Neural cell (in vitro differentiated cells): ENCODE measurements around the gene ABCA4. TPM values are rescaled to one million over a fixed set of nuclear protein-coding genes. Genes with fewer than 3 reads are reported as not detected.

Experiments
- H2AFZ ChIP-seq: fragments of 200-600, 300-800 bp; sonication (generic), shearing (Covaris generic); 2 replicates; pipeline ENCODE4 v1.6.0; 2014; ENCODE audit warnings: low read depth, mild to moderate bottlenecking, antibody characterized with exemption, low read length, moderate library complexity
- H3F3A ChIP-seq: fragments of 200-600 bp; shearing (Covaris generic); 2 replicates; pipeline ENCODE4 v1.6.1; 2016; ENCODE audit warnings: mild to moderate bottlenecking, moderate library complexity, mixed read lengths, antibody characterized with exemption, low read length; ENCODE audit not compliant: insufficient read depth, poor library complexity, severe bottlenecking
- H3K27ac ChIP-seq: fragments of 200-600, 300-800 bp; sonication (generic), shearing (Covaris generic); 2 replicates; pipeline ENCODE4 v1.5.1; 2014; ENCODE audit warnings: mild to moderate bottlenecking, low read length, moderate library complexity
- H3K27me3 ChIP-seq: fragments of 300-800, 200-600 bp; sonication (generic), shearing (Covaris generic); 2 replicates; pipeline ENCODE4 v1.6.0; 2014; ENCODE audit warnings: mild to moderate bottlenecking, low read depth, low read length, moderate library complexity; ENCODE audit not compliant: insufficient read depth
- H3K36me3 ChIP-seq: fragments of 300-800, 200-600 bp; sonication (generic), shearing (Covaris generic); 2 replicates; pipeline ENCODE4 v1.5.1; 2014; ENCODE audit warnings: mild to moderate bottlenecking, antibody characterized with exemption, low read length, moderate library complexity; ENCODE audit not compliant: insufficient read depth
- H3K4me2 ChIP-seq: fragments of 300-800, 200-600 bp; sonication (generic), shearing (Covaris generic); 2 replicates; pipeline ENCODE4 v1.6.0; 2014; ENCODE audit warnings: mild to moderate bottlenecking, low read length
- H3K4me3 ChIP-seq: fragments of 300-800, 200-600 bp; sonication (generic), shearing (Covaris generic); 2 replicates; pipeline ENCODE4 v1.5.1; 2014; ENCODE audit warnings: mild to moderate bottlenecking, low read length, moderate library complexity
- H3K79me2 ChIP-seq: fragments of 200-600 bp; shearing (Covaris generic); replicated peaks from 2 replicates; pipeline ENCODE4 v1.6.0; 2014; ENCODE audit warnings: mild to moderate bottlenecking, low read length, moderate library complexity; ENCODE audit not compliant: insufficient read depth
- H3K9ac ChIP-seq: fragments of 300-800, 200-600 bp; sonication (generic), shearing (Covaris generic); 2 replicates; pipeline ENCODE4 v1.6.1; 2016; ENCODE audit warnings: mild to moderate bottlenecking, low read length, mixed read lengths
- H3K9me2 ChIP-seq: fragments of 200-600 bp; shearing (Covaris generic); 2 replicates; pipeline ENCODE4 v1.6.1; 2016; ENCODE audit warnings: mild to moderate bottlenecking, low read length, mixed read lengths; ENCODE audit not compliant: insufficient read depth
- H3K9me3 ChIP-seq: fragments of 200-600, 300-800 bp; sonication (generic), shearing (Covaris generic); 2 replicates; pipeline ENCODE4 v1.6.1; 2016; ENCODE audit warnings: mild to moderate bottlenecking, mixed run types, low read length, moderate library complexity, mixed read lengths
- H4K20me1 ChIP-seq: fragments of 200-600 bp; shearing (Covaris generic); 2 replicates; pipeline ENCODE4 v1.6.1; 2016; ENCODE audit warnings: mild to moderate bottlenecking, mixed run types; ENCODE audit not compliant: insufficient read depth
- CTCF ChIP-seq: fragments of 450-650 bp; IDR thresholded peaks from 2 replicates; pipeline ENCODE4 v1.5.1; 2014; ENCODE audit warnings: antibody characterized with exemption, mild to moderate bottlenecking, moderate library complexity; ENCODE audit not compliant: poor library complexity, severe bottlenecking
- EP300 ChIP-seq: fragments of 450-650 bp; conservative IDR thresholded peaks from 2 replicates; pipeline ENCODE4 v1.6.1; 2014; ENCODE audit warnings: antibody characterized with exemption, mild to moderate bottlenecking, moderate library complexity; ENCODE audit not compliant: poor library complexity, severe bottlenecking
- EZH2 ChIP-seq: fragments of 200-600, 300-800 bp; shearing (Covaris generic), sonication (generic); IDR thresholded peaks from 2 replicates; pipeline ENCODE4 v1.6.1; 2014; ENCODE audit warnings: antibody characterized with exemption, low read length, borderline replicate concordance, mild to moderate bottlenecking; ENCODE audit not compliant: insufficient read depth, poor library complexity, severe bottlenecking
- MXI1 ChIP-seq: fragments of 450-650 bp; conservative IDR thresholded peaks from 2 replicates; pipeline ENCODE4 v1.6.1; 2014; ENCODE audit warnings: antibody characterized with exemption, mild to moderate bottlenecking; ENCODE audit not compliant: poor library complexity, severe bottlenecking
- POLR2AphosphoS5 ChIP-seq: IDR thresholded peaks from 2 replicates; pipeline ENCODE4 v1.6.1; 2012
- RAD21 ChIP-seq: fragments of 450-650 bp; conservative IDR thresholded peaks from 2 replicates; pipeline ENCODE4 v1.6.1; 2014; ENCODE audit warnings: antibody characterized with exemption, mild to moderate bottlenecking, moderate library complexity
- REST ChIP-seq: IDR thresholded peaks from 2 replicates; pipeline ENCODE4 v1.6.1; 2012; ENCODE audit warnings: borderline replicate concordance
- SMC3 ChIP-seq: fragments of 450-650 bp; conservative IDR thresholded peaks from 2 replicates; pipeline ENCODE4 v1.6.1; 2014; ENCODE audit warnings: antibody characterized with exemption, mild to moderate bottlenecking, moderate library complexity; ENCODE audit not compliant: poor library complexity
- TAF1 ChIP-seq: IDR thresholded peaks from 2 replicates; pipeline ENCODE4 v1.6.1; 2012; ENCODE audit warnings: low read depth
- polyA plus RNA-seq: library from polyadenylated mRNA; depleted of rRNA; stranded (reverse); fragments of >200 nt; gene quantifications from 2 replicates; pipeline ENCODE4 v1.2.3, GENCODE V29; 2014

Gene ABCA4
- polyA plus RNA-seq, 1 donor from 2014 or later = not detected

- Histone ChIP-seq H3K9ac (no peak overlapping the region), H2AFZ (no peak overlapping the region), H3K36me3 (no peaks in the 10 kb centered on the region), H3K4me3 (no peak overlapping the region), H3F3A (no peaks in the 10 kb centered on the region), H4K20me1 (no peaks in the 10 kb centered on the region), H3K9me2 (no peaks in the 10 kb centered on the region), H3K9me3 (no peaks in the 10 kb centered on the region), H3K27ac (no peak overlapping the region), H3K4me2 (no peak overlapping the region), H3K79me2 (no peaks in the 10 kb centered on the region), H3K27me3 (no peaks in the 10 kb centered on the region)
- TF ChIP-seq RAD21 = no peak
- TF ChIP-seq EZH2 = no peak
- TF ChIP-seq MXI1 = no peak
- no peak for TF ChIP-seq REST
- no peak for TF ChIP-seq SMC3
- TF ChIP-seq CTCF = no peak
- TF ChIP-seq POLR2AphosphoS5 = no peak
- no peak for TF ChIP-seq TAF1
- no peak for TF ChIP-seq EP300
Observed at GRCh38 chr1:94100129-94100784, 20.7 kb downstream of the ABCA4 start.

GRCh38 chr1:94099303-94099702 is 21.6 kb downstream of the ABCA4 start:
- Histone ChIP-seq H3K27ac (no peak overlapping the region), H3K4me2 (no peak overlapping the region), H2AFZ (no peak overlapping the region), H3F3A (no peaks in the 10 kb centered on the region), H3K4me3 (no peak overlapping the region), H3K9me3 (no peaks in the 10 kb centered on the region), H3K79me2 (no peaks in the 10 kb centered on the region), H3K36me3 (no peaks in the 10 kb centered on the region), H3K9ac (no peak overlapping the region), H3K9me2 (no peaks in the 10 kb centered on the region), H3K27me3 (no peaks in the 10 kb centered on the region), H4K20me1 (no peaks in the 10 kb centered on the region)
- no peak for TF ChIP-seq MXI1
